Astrocyte of the hippocampus (primary cell): ENCODE data around the gene DNAJA2.
"Not testable (repeated sequence)": the region's sequence is repeated elsewhere in the genome, so short reads cannot be mapped to it uniquely, and the experiment has no call there.

Source experiments
- DNase-seq: peaks from one replicate; pipeline ENCODE4 v3.0.0; 2011; ENCODE audit warnings: low read depth, low spot score

The DNAJA2 gene

GRCh38 chr16:46973207-46973995 lies at the start of gene DNAJA2:
DNAJA2 (minus strand) TSS chr16:46973674; CDS start chr16:46973572, 102 bp downstream.
- peak; percentile 97 for DNase-seq

GRCh38 chr16:47019568-47019967 lies 46.1 kb upstream of the DNAJA2 start:
- peak; percentile 13 for DNase-seq

GRCh38 chr16:47018223-47018891 lies 44.9 kb upstream of the DNAJA2 start:
- DNase-seq = peak; percentile 42

- DNase-seq = no peak
Observed at GRCh38 chr16:47017636-47018035, 44.2 kb upstream of the DNAJA2 start.

- no peak for DNase-seq
Observed at GRCh38 chr16:47016700-47017133, 43.2 kb upstream of the DNAJA2 start.

- no peak for DNase-seq
Observed at GRCh38 chr16:47013910-47014309, 40.4 kb upstream of the DNAJA2 start.

GRCh38 chr16:47013172-47013571 lies 39.7 kb upstream of the DNAJA2 start:
- no peak for DNase-seq

- not testable (repeated sequence) for DNase-seq
Observed at GRCh38 chr16:47010812-47011211, 37.3 kb upstream of the DNAJA2 start.

GRCh38 chr16:47008612-47009011 lies 35.1 kb upstream of the DNAJA2 start:
- no peak for DNase-seq

- DNase-seq = no peak
Observed at GRCh38 chr16:47008174-47008573, 34.7 kb upstream of the DNAJA2 start.

- DNase-seq = no peak
Observed at GRCh38 chr16:47004652-47005051, 31.2 kb upstream of the DNAJA2 start.

- DNase-seq = not testable (repeated sequence)
Observed at GRCh38 chr16:47000066-47000465, 26.6 kb upstream of the DNAJA2 start.

GRCh38 chr16:46997844-46998243 lies 24.4 kb upstream of the DNAJA2 start:
- DNase-seq = no peak

- DNase-seq = no peak
Observed at GRCh38 chr16:46996952-46997458, 23.5 kb upstream of the DNAJA2 start.

- peak; percentile 39 for DNase-seq
Observed at GRCh38 chr16:46996391-46996790, 22.9 kb upstream of the DNAJA2 start.

- no peak for DNase-seq
Observed at GRCh38 chr16:46991729-46992704, 18.5 kb upstream of the DNAJA2 start.

GRCh38 chr16:46986896-46987295 lies 13.4 kb upstream of the DNAJA2 start:
- DNase-seq = peak; percentile 69

- DNase-seq = no peak
Observed at GRCh38 chr16:46986438-46986837, 13.0 kb upstream of the DNAJA2 start.

GRCh38 chr16:46982335-46982734 lies 8.9 kb upstream of the DNAJA2 start:
- no peak for DNase-seq

GRCh38 chr16:46980926-46981325 lies 7.5 kb upstream of the DNAJA2 start:
- no peak for DNase-seq

- DNase-seq = no peak
Observed at GRCh38 chr16:46976550-46976949, 3.1 kb upstream of the DNAJA2 start.
